ENCODE data around the gene DUSP2. TPM values are rescaled to one million over a fixed set of nuclear protein-coding genes. Genes with fewer than 3 reads are reported as not detected.

DUSP2 gene
- total and polyA plus RNA-seq, 8 donors, result 3.6 to 9.4 (median 6.0) TPM

GRCh38 chr2:96111257-96111640 is 34.0 kb downstream of the DUSP2 start:
- TF ChIP-seq POLR2A (IDR thresholded peaks at IDR 0.05) (no peak), POLR2AphosphoS5 (IDR thresholded peaks at IDR 0.05) (no peak), EP300 (IDR thresholded peaks at IDR 0.05) (no peak)
- TF ChIP-seq, protein P1, sequence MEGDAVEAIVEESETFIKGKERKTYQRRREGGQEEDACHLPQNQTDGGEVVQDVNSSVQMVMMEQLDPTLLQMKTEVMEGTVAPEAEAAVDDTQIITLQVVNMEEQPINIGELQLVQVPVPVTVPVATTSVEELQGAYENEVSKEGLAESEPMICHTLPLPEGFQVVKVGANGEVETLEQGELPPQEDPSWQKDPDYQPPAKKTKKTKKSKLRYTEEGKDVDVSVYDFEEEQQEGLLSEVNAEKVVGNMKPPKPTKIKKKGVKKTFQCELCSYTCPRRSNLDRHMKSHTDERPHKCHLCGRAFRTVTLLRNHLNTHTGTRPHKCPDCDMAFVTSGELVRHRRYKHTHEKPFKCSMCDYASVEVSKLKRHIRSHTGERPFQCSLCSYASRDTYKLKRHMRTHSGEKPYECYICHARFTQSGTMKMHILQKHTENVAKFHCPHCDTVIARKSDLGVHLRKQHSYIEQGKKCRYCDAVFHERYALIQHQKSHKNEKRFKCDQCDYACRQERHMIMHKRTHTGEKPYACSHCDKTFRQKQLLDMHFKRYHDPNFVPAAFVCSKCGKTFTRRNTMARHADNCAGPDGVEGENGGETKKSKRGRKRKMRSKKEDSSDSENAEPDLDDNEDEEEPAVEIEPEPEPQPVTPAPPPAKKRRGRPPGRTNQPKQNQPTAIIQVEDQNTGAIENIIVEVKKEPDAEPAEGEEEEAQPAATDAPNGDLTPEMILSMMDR (IDR thresholded peaks at IDR 0.05), result no peak
- no peaks in the 10 kb centered on the region for H3K9me3 ChIP-seq
- H3K4me1 ChIP-seq, result peaks cover 5 to 24% (median 12%) of the 10 kb centered on the region in 4 donors
- intact Hi-C loops (cut with DNase I; ENCODE audit: low total_unique reads), result no loop called here
- WGBS, 5 donors, result 68 to 83% (median 76%) methylated on average over 4 of the region's 4 CpGs
- H3K36me3 ChIP-seq, result no peaks in the 10 kb centered on the region
- H3K27ac ChIP-seq, result no peak overlapping the region
- no peak overlapping the region for H3K4me3 ChIP-seq
- peaks cover 0 to 33% (median 10%) of the 10 kb centered on the region in 3 donors for H3K27me3 ChIP-seq
- no peak for DNase-seq

DNA sequence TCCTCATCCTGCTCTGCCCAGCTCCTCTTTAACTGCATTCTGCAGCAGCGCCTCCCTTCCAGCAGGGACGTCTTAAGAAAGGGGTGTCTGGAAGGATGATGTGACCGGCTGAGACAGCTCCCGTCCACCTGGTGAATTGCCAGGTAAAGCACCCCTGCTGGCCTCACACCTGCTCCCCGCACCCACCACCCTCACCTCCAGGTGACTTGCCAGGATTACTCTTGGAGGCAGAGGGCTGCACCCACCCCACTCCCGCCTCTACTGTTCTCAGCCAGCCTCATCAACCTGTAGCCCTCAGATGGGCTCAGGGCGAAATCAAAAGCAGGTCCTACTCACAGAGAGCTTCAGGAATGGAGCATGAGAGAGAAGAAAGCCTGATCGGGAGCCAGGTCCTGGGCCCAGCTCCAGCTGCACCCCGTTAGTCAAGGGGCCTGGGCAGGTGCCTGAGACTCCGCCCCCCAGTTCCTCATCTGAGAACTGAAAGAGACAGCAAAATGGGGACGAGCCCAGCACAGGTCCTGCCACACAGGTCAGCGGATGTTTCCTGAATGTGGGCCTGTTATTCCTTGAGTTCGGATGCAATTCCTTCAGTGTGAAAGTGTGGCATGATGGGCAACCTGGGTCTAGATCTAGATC is 34.5 kb downstream of the DUSP2 start:
- intact Hi-C loops (cut with DNase I; ENCODE audit: low total_unique reads), result no loop called here
- peaks cover 0 to 28% (median 5%) of the 10 kb centered on the region in 3 donors for H3K27me3 ChIP-seq
- WGBS, 5 donors, result 82 to 87% (median 83%) methylated on average over 13 of the region's 13 CpGs
- TF ChIP-seq EP300 (IDR thresholded peaks at IDR 0.05) (no peak), POLR2AphosphoS5 (IDR thresholded peaks at IDR 0.05) (no peak), POLR2A (IDR thresholded peaks at IDR 0.05) (no peak)
- TF ChIP-seq, protein P1 (IDR thresholded peaks at IDR 0.05), result no peak
- peaks cover under 1 to 19% (median 8%) of the 10 kb centered on the region in 4 donors for H3K4me1 ChIP-seq
- no peak for DNase-seq
- peaks cover 0 to 4% (median 1%) of the 10 kb centered on the region in 4 donors for H3K9me3 ChIP-seq
- H3K27ac ChIP-seq, result no peak overlapping the region
- no peak overlapping the region for H3K4me3 ChIP-seq
- no peaks in the 10 kb centered on the region for H3K36me3 ChIP-seq

DNA sequence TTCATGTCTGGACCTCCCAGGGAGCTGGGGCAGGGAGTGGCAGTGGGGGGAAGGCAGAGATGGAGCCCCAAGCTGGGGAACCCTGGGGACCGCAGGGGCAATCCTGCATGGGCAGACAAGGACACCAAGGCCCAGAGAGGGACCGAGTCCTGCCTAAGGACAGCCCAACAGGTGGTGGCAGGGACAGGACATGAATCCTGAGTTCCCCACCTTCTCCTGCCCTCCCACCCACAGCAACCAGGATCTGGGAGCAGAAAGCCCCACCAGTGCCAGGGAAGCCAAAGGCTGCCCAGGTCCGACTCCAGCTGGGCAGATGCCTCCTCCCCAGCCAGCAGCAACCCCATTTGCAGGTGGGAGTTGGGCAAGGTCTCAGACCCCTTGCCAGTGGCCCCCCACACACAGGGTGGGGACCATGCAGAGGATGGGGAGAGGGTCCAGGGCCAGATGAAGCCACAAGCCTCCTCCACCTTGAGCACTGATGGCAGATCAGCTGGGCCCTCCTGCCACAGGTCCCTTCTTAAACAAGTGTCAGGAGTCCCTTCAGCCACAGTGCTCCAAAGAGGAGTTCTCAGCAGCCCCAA is 35.2 kb downstream of the DUSP2 start:
- WGBS, 5 donors, result 90 to 95% (median 93%) methylated on average over 3 of the region's 3 CpGs; no CpG with 5 or more reads in 1 of the 5 donors
- no peak for TF ChIP-seq POLR2AphosphoS5 (IDR thresholded peaks at IDR 0.05)
- TF ChIP-seq, protein P1 (IDR thresholded peaks at IDR 0.05), result no peak
- TF ChIP-seq EP300 (IDR thresholded peaks at IDR 0.05), result no peak
- no peak for TF ChIP-seq POLR2A (IDR thresholded peaks at IDR 0.05)

GRCh38 chr2:96109361-96109680 is 35.9 kb downstream of the DUSP2 start:
- intact Hi-C loops (cut with DNase I; ENCODE audit: low total_unique reads), result no loop called here

More for the DNA sequence above, 35.2 kb downstream of the DUSP2 start:
- no peak overlapping the region for H3K4me3 ChIP-seq
- H3K36me3 ChIP-seq, result no peaks in the 10 kb centered on the region
- peaks cover 0 to 12% (median 6%) of the 10 kb centered on the region in 4 donors for H3K9me3 ChIP-seq
- peak overlapping the region in 1 of 5 donors; percentile 25 for H3K27ac ChIP-seq
- H3K27me3 ChIP-seq, result peaks cover 0 to 21% (median 0%) of the 10 kb centered on the region in 3 donors
- DNase-seq, result no peak
- H3K4me1 ChIP-seq, result peaks cover 0 to 17% (median 7%) of the 10 kb centered on the region in 4 donors
- intact Hi-C loops (cut with DNase I; ENCODE audit: low total_unique reads), result no loop called here

More at GRCh38 chr2:96109361-96109680, 35.9 kb downstream of the DUSP2 start:
- peaks cover 0 to 19% (median 0%) of the 10 kb centered on the region in 3 donors for H3K27me3 ChIP-seq
- H3K4me1 ChIP-seq, result peaks cover 0 to 17% (median 7%) of the 10 kb centered on the region in 4 donors
- peak overlapping the region in 2 of 5 donors; percentile 25 to 26 for H3K27ac ChIP-seq
- no peak overlapping the region for H3K4me3 ChIP-seq
- no peaks in the 10 kb centered on the region for H3K36me3 ChIP-seq
- TF ChIP-seq EP300 (IDR thresholded peaks at IDR 0.05) (no peak), POLR2A (IDR thresholded peaks at IDR 0.05) (no peak), POLR2AphosphoS5 (IDR thresholded peaks at IDR 0.05) (no peak)
- TF ChIP-seq, protein P1 (IDR thresholded peaks at IDR 0.05), result no peak
- peaks cover 0 to 17% (median 8%) of the 10 kb centered on the region in 4 donors for H3K9me3 ChIP-seq
- no peak for DNase-seq
- 49 to 69% (median 55%) methylated on average over 3 of the region's 3 CpGs for WGBS, 5 donors
